ENCODE results near the gene PANK1.

GRCh38 chr10:89555688-89556445 is 89.2 kb downstream of the PANK1 start:
- TF ChIP-seq CTCF (IDR thresholded peaks at IDR 0.05) (no peak), ZFX (IDR thresholded peaks at IDR 0.05; ENCODE audit: borderline replicate concordance) (no peak)
